ENCODE data around the gene HNRNPUL2. TPM values are rescaled to one million over a fixed set of nuclear protein-coding genes. Genes with fewer than 3 reads are reported as not detected.

Gene HNRNPUL2
- total and polyA plus RNA-seq, 9 of the 15 experiments (the other 6 are each of a cell fraction or from before 2014, with no cell fraction given), result 0.89 to 44.3 (median 15.2) TPM

DNA sequence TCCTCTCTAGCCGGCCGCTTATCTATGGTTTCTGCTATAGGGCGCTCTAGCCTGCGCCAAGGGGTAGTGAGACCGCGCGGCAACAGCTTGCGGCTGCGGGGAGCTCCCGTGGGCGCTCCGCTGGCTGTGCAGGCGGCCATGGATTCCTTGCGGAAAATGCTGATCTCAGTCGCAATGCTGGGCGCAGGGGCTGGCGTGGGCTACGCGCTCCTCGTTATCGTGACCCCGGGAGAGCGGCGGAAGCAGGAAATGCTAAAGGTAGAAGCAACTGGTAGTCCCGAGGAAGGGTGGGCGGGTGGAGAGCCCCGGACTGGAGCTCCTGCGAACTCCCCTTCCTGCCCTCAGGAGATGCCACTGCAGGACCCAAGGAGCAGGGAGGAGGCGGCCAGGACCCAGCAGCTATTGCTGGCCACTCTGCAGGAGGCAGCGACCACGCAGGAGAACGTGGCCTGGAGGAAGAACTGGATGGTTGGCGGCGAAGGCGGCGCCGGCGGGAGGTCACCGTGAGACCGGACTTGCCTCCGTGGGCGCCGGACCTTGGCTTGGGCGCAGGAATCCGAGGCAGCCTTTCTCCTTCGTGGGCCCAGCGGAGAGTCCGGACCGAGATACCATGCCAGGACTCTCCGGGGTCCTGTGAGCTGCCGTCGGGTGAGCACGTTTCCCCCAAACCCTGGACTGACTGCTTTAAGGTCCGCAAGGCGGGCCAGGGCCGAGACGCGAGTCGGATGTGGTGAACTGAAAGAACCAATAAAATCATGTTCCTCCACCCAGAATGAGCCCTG lies 55.5 kb downstream of the HNRNPUL2 start, which contains the start of the genes LBHD1 and UQCC3 (continued):
- TF ChIP-seq, protein P1, sequence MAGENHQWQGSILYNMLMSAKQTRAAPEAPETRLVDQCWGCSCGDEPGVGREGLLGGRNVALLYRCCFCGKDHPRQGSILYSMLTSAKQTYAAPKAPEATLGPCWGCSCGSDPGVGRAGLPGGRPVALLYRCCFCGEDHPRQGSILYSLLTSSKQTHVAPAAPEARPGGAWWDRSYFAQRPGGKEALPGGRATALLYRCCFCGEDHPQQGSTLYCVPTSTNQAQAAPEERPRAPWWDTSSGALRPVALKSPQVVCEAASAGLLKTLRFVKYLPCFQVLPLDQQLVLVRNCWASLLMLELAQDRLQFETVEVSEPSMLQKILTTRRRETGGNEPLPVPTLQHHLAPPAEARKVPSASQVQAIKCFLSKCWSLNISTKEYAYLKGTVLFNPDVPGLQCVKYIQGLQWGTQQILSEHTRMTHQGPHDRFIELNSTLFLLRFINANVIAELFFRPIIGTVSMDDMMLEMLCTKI (IDR thresholded peaks at IDR 0.05; ENCODE audit: partially characterized antibody), result no peak
- TF ChIP-seq, protein P2, sequence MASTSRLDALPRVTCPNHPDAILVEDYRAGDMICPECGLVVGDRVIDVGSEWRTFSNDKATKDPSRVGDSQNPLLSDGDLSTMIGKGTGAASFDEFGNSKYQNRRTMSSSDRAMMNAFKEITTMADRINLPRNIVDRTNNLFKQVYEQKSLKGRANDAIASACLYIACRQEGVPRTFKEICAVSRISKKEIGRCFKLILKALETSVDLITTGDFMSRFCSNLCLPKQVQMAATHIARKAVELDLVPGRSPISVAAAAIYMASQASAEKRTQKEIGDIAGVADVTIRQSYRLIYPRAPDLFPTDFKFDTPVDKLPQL (IDR thresholded peaks at IDR 0.05; ENCODE audit: extremely low read depth, insufficient read length), result no peak
- TF ChIP-seq, protein P3, sequence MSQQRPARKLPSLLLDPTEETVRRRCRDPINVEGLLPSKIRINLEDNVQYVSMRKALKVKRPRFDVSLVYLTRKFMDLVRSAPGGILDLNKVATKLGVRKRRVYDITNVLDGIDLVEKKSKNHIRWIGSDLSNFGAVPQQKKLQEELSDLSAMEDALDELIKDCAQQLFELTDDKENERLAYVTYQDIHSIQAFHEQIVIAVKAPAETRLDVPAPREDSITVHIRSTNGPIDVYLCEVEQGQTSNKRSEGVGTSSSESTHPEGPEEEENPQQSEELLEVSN (IDR thresholded peaks at IDR 0.05; ENCODE audit: borderline replicate concordance in 1 of 2, extremely low read depth in 1 of 2, insufficient read depth in 1 of 2, insufficient read length in 1 of 2, low read depth in 1 of 2, low read length in 1 of 2, poor library complexity in 1 of 2, severe bottlenecking in 1 of 2), result peak; percentile 30 to 58
- TF ChIP-seq CBX8 (IDR thresholded peaks at IDR 0.05; ENCODE audit: borderline replicate concordance, extremely low read depth, low read depth, low read length, poor library complexity, severe bottlenecking), result no peak
- TF ChIP-seq DDX20 (tag; IDR thresholded peaks at IDR 0.05; ENCODE audit: low read depth), result no peak
- TF ChIP-seq SMARCC2 (IDR thresholded peaks at IDR 0.05; ENCODE audit: low read depth), result no peak
- TF ChIP-seq MYBL2 (IDR thresholded peaks at IDR 0.05; ENCODE audit: low read depth), result no peak
- no peak for TF ChIP-seq MYBL2 (CRISPR knock-in tag; IDR thresholded peaks at IDR 0.05; ENCODE audit: borderline replicate concordance)
- TF ChIP-seq, protein P4, sequence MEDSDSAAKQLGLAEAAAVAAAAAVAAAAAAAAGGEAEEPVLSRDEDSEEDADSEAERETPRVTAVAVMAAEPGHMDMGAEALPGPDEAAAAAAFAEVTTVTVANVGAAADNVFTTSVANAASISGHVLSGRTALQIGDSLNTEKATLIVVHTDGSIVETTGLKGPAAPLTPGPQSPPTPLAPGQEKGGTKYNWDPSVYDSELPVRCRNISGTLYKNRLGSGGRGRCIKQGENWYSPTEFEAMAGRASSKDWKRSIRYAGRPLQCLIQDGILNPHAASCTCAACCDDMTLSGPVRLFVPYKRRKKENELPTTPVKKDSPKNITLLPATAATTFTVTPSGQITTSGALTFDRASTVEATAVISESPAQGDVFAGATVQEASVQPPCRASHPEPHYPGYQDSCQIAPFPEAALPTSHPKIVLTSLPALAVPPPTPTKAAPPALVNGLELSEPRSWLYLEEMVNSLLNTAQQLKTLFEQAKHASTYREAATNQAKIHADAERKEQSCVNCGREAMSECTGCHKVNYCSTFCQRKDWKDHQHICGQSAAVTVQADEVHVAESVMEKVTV (CRISPR knock-in tag; IDR thresholded peaks at IDR 0.05), result no peak
- no peak for TF ChIP-seq NUFIP1 (IDR thresholded peaks at IDR 0.05; ENCODE audit: partially characterized antibody)
- no peak for TF ChIP-seq ZNF174 (CRISPR knock-in tag; IDR thresholded peaks at IDR 0.05)
- no peak for TF ChIP-seq THRAP3 (IDR thresholded peaks at IDR 0.05; ENCODE audit: borderline replicate concordance)
- TF ChIP-seq ZNF561 (CRISPR knock-in tag; conservative IDR thresholded peaks at IDR 0.05), result no peak
- no peak for TF ChIP-seq CHD2 (IDR thresholded peaks at IDR 0.05; ENCODE audit: low read depth, low read length)
- TF ChIP-seq, protein P5, sequence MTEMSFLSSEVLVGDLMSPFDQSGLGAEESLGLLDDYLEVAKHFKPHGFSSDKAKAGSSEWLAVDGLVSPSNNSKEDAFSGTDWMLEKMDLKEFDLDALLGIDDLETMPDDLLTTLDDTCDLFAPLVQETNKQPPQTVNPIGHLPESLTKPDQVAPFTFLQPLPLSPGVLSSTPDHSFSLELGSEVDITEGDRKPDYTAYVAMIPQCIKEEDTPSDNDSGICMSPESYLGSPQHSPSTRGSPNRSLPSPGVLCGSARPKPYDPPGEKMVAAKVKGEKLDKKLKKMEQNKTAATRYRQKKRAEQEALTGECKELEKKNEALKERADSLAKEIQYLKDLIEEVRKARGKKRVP (CRISPR knock-in tag; IDR thresholded peaks at IDR 0.05), result no peak
- TF ChIP-seq ZFP30 (CRISPR knock-in tag; IDR thresholded peaks at IDR 0.05; ENCODE audit: borderline replicate concordance), result no peak
- peak; percentile 62 for TF ChIP-seq SOX6 (IDR thresholded peaks at IDR 0.05)
- no peak for TF ChIP-seq PRPF4 (IDR thresholded peaks at IDR 0.05; ENCODE audit: insufficient read depth, low read depth, low read length, poor library complexity, severe bottlenecking)
- peak in 1 of 2 experiments; percentile 37; a peak in 1 of 4 replicates for TF ChIP-seq FOXA3 (CRISPR knock-in tag; conservative IDR thresholded peaks at IDR 0.05 in 1 of 2, IDR thresholded peaks at IDR 0.05 in 1 of 2)
- TF ChIP-seq HIVEP1 (CRISPR knock-in tag; IDR thresholded peaks at IDR 0.05), result no peak
